HEK293T (cell line): ENCODE measurements around the gene PHF20.
A peak's percentile ranks its signal among the peaks of the same experiment; 100 is the strongest.

ENCODE experiments used
- CTCF ChIA-PET: fragments of 350-600 bp; formaldehyde crosslinking; extraction: SDS; loops from one replicate; lab custom pipeline; 2021; ENCODE audit warnings: antibody characterized with exemption, inconsistent platforms; lab: Yijun Ruan, JAX
- POLR2A ChIA-PET: fragments of 350-600 bp; formaldehyde crosslinking; extraction: SDS; loops from one replicate; lab custom pipeline; 2020; ENCODE audit warnings: antibody characterized with exemption, inconsistent platforms; lab: Yijun Ruan, JAX
- DNase-seq: peaks from one replicate; pipeline ENCODE4 v3.0.0; 2012; ENCODE audit warnings: mixed read lengths; ENCODE audit errors: extremely low spot score
- ARNT ChIP-seq: fragments of 450-650 bp; IDR thresholded peaks from 2 replicates; pipeline ENCODE4 v1.6.1; 2017; ENCODE audit warnings: mild to moderate bottlenecking
- BHLHE40 ChIP-seq: fragments of 450-650 bp; IDR thresholded peaks from 2 replicates; pipeline ENCODE4 v1.6.1; 2016; ENCODE audit warnings: mild to moderate bottlenecking, moderate library complexity, borderline replicate concordance
- CTBP1 ChIP-seq: fragments of 450-650 bp; IDR thresholded peaks from 2 replicates; pipeline ENCODE4 v1.6.1; 2016; ENCODE audit warnings: borderline replicate concordance
- ELF4 ChIP-seq: fragments of 450-650 bp; IDR thresholded peaks from 2 replicates; pipeline ENCODE4 v1.6.1; 2017; ENCODE audit warnings: antibody characterized with exemption
- FOXA1 ChIP-seq: fragments of 450-650 bp; IDR thresholded peaks from 2 replicates; pipeline ENCODE4 v1.6.1; 2016; ENCODE audit warnings: mild to moderate bottlenecking
- FOXK2 ChIP-seq: fragments of 450-650 bp; IDR thresholded peaks from 2 replicates; pipeline ENCODE4 v1.6.1; 2016; ENCODE audit warnings: mild to moderate bottlenecking
- FOXM1 ChIP-seq: fragments of 450-650 bp; IDR thresholded peaks from 2 replicates; pipeline ENCODE4 v1.6.1; 2017; ENCODE audit warnings: mild to moderate bottlenecking, borderline replicate concordance
- HDGF ChIP-seq: fragments of 450-650 bp; IDR thresholded peaks from 2 replicates; pipeline ENCODE4 v1.6.1; 2017; ENCODE audit warnings: antibody characterized with exemption, borderline replicate concordance
- L3MBTL2 ChIP-seq: fragments of 450-650 bp; conservative IDR thresholded peaks from 2 replicates; pipeline ENCODE4 v1.6.1; 2016; ENCODE audit warnings: mild to moderate bottlenecking
- LEF1 ChIP-seq: fragments of 450-650 bp; IDR thresholded peaks from 2 replicates; pipeline ENCODE4 v1.6.1; 2017; ENCODE audit warnings: mild to moderate bottlenecking, borderline replicate concordance
- NFRKB ChIP-seq: fragments of 450-650 bp; IDR thresholded peaks from 2 replicates; pipeline ENCODE4 v1.6.1; 2016; ENCODE audit warnings: mild to moderate bottlenecking, moderate library complexity
- PKNOX1 ChIP-seq: fragments of 450-650 bp; IDR thresholded peaks from 2 replicates; pipeline ENCODE4 v1.6.1; 2016
- SP1 ChIP-seq: fragments of 450-650 bp; IDR thresholded peaks from 2 replicates; pipeline ENCODE4 v1.6.1; 2017
- SUZ12 ChIP-seq: fragments of 450-650 bp; IDR thresholded peaks from 2 replicates; pipeline ENCODE4 v1.6.1; 2016; ENCODE audit warnings: mild to moderate bottlenecking
- TARDBP ChIP-seq: fragments of 450-650 bp; IDR thresholded peaks from 2 replicates; pipeline ENCODE4 v1.6.1; 2016
- ZNF384 ChIP-seq: fragments of 450-650 bp; IDR thresholded peaks from 2 replicates; pipeline ENCODE4 v1.6.1; 2016

The PHF20 gene

GRCh38 chr20:35767683-35768481 lies 3.9 kb upstream of the PHF20 start:
- CTCF ChIA-PET = interaction anchor here (0.7 to 1.0 kb wide), 3 partner anchors 9 to 27 kb away, joined by 3 to 4 read pairs (median 4); no protein-coding TSS in a partner anchor
- POLR2A ChIA-PET = interaction anchor here (1.1 to 2.4 kb wide), 2 partner anchors 25 to 26 kb away, joined by 5 to 35 read pairs; partner anchors contain the start of gene RBM39
- TF ChIP-seq HDGF (no peak), L3MBTL2 (no peak)
- no peak for DNase-seq

GRCh38 chr20:35768731-35769664 lies 2.8 kb upstream of the PHF20 start:
- ChIA-PET CTCF (interaction anchor here (1.0 kb wide), 2 partner anchors 21 to 28 kb away, joined by 3 to 4 read pairs; no protein-coding TSS in a partner anchor), POLR2A (interaction anchor here (1.0 to 2.4 kb wide), 2 partner anchors 27 to 186 kb away, joined by 3 to 35 read pairs; partner anchors contain the start of genes RBM39 and SCAND1)

DNA sequence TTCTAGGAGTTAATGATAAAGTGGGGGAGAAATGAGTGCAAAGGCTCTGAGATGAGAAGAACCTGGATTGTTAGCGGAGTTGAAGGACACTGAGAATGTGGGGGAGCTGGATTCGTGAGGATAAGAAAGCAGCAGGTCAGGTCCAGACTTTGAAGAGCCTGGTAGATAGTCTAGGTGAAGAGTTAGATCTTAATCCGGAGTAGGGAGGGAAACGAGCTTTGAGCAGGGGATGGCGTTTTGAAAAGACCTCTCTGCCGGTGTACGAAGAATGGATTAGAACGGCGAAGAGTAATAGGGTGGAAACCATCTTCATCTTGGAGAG lies 487 bp upstream of the PHF20 start:
- CTCF ChIA-PET = interaction anchor here (0.7 to 1.3 kb wide), 2 partner anchors 183 to 627 kb away, joined by 3 to 4 read pairs; partner anchors contain the start of gene SCAND1
- no peak for TF ChIP-seq ELF4
- TF ChIP-seq LEF1 = no peak
- no peak for TF ChIP-seq ARNT
- no peak for TF ChIP-seq SP1
- no peak for TF ChIP-seq ZNF384
- TF ChIP-seq TARDBP = no peak
- no peak for TF ChIP-seq BHLHE40
- POLR2A ChIA-PET = interaction anchor here (0.5 to 2.5 kb wide), 8 partner anchors 10 to 113 kb away, joined by 3 to 53 read pairs (median 3); partner anchors contain the start of gene RBM39
- no peak for DNase-seq

More at GRCh38 chr20:35768731-35769664, 2.8 kb upstream of the PHF20 start:
- DNase-seq = peak; percentile 32
- no peak for TF ChIP-seq ARNT
- TF ChIP-seq CTBP1 = no peak
- no peak for TF ChIP-seq L3MBTL2
- TF ChIP-seq SP1 = no peak
- no peak for TF ChIP-seq FOXM1
- TF ChIP-seq LEF1 = no peak
- TF ChIP-seq SUZ12 = no peak
- no peak for TF ChIP-seq HDGF

- ChIA-PET POLR2A (interaction anchor here (1.7 to 2.5 kb wide), 3 partner anchors 12 to 111 kb away, joined by 5 to 53 read pairs (median 11); partner anchors contain the start of gene RBM39), CTCF (interaction anchor here (1.3 kb wide), 1 partner anchor 182 kb away, joined by 4 read pairs; the partner anchor contains the start of gene SCAND1)
- no peak for TF ChIP-seq FOXM1
- TF ChIP-seq BHLHE40 = no peak
- TF ChIP-seq CTBP1 = no peak
- no peak for TF ChIP-seq PKNOX1
- no peak for TF ChIP-seq ELF4
- TF ChIP-seq NFRKB = no peak
- no peak for TF ChIP-seq HDGF
- TF ChIP-seq ZNF384 = no peak
- no peak for TF ChIP-seq L3MBTL2
- TF ChIP-seq ARNT = no peak
- no peak for TF ChIP-seq SUZ12
- TF ChIP-seq LEF1 = no peak
- TF ChIP-seq FOXA1 = no peak
- no peak for TF ChIP-seq TARDBP
- no peak for TF ChIP-seq SP1
- no peak for TF ChIP-seq FOXK2
- DNase-seq = no peak
Observed at GRCh38 chr20:35772563-35773058, 796 bp downstream of the PHF20 start.

DNA sequence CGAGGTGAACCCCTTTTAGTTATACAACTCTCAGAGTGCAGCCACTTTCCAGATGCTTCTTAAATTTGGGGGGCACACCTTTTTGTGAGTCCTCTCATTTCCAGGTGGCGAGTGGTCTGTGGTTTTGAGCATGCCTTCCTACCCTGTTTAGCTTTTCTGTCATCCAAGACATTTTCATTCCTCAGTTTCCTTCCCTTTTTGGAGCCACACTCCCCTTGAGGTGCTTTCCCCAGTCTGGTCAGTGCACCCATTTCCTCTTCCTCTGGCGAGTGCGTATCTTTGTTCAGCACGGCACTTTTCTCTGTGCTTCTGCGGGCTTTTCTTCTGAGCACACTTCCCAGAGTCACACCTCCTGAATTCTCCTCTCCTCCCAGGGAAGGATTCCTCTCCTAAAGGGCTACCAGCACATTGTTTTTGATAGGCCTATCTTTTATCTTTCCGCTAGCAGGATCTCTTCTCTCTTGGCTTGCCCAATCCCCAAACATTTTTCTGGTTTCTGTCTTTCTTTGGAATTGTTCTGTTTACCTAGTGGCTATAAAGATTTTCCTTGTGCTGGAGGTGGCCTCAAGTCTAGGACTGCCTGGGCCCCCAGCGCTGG lies 1.4 kb downstream of the PHF20 start:
- no peak for TF ChIP-seq SUZ12
- TF ChIP-seq TARDBP = no peak
- no peak for TF ChIP-seq L3MBTL2
- no peak for TF ChIP-seq FOXK2
- TF ChIP-seq CTBP1 = no peak
- no peak for TF ChIP-seq SP1
- TF ChIP-seq ARNT = no peak
- no peak for TF ChIP-seq ZNF384
- TF ChIP-seq FOXM1 = no peak
- TF ChIP-seq HDGF = no peak
- TF ChIP-seq NFRKB = no peak
- no peak for TF ChIP-seq BHLHE40
- TF ChIP-seq LEF1 = no peak
- TF ChIP-seq FOXA1 = no peak
- no peak for TF ChIP-seq PKNOX1
- TF ChIP-seq ELF4 = no peak
- CTCF ChIA-PET = no interaction called here
- no peak for DNase-seq
- POLR2A ChIA-PET = no interaction called here
